ENCODE results near the gene CHD3. TPM values are rescaled to one million over a fixed set of nuclear protein-coding genes. Genes with fewer than 3 reads are reported as not detected.

Gene CHD3
- total and polyA plus RNA-seq, 10 of the 15 experiments (the other 5 are each of a cell fraction or from before 2014, with no cell fraction given): 1.4 to 86.8 (median 39.1) TPM

DNA sequence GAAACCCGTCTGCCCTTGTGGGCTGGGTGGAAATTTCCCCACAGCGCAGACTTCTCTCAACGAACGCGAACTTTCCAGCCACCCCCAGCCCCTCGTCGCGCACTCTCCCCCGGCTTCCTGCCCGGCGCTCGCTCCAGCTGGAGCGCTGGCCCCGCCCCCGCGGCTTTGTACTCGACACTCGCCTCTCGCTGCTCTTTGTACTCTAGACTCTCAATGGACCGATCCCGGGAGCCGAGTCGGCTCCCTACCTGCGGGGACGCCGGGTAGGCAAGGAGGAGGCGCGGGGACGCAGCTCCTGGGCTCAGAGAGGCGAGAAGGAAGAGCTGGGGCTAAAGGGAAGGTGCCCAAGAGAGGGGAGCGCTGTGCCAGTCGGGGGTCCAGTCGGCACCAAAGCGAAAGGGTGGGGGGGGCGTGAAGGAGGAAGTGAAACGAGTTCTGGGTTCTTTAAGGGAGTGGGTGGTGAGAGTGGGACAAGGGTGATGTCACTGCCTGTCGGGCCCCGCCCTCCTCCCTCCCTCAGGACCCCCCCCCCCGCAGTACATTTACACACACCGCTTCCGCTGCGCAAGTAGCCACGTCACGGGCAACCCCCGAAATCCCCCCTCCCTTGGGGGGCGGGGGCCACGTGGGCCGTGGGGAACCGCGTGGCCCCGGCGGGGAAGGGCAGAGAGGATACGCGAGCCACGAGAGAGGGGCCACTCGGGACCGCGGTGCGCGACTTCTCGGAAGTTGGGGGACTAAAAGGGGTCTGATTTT lies 44.9 kb upstream of the CHD3 start (continued):
- peak; percentile 79 for TF ChIP-seq MYC (IDR thresholded peaks at IDR 0.05; ENCODE audit: insufficient read depth, insufficient read length, insufficient replicate concordance, low read length, severe bottlenecking)
- no peak for TF ChIP-seq NFXL1 (IDR thresholded peaks at IDR 0.05; ENCODE audit: borderline replicate concordance)
- no peak for TF ChIP-seq CBX5 (IDR thresholded peaks at IDR 0.05; ENCODE audit: low read depth)
- no peak for TF ChIP-seq ZSCAN29 (IDR thresholded peaks at IDR 0.05)
- TF ChIP-seq ZNF622 (IDR thresholded peaks at IDR 0.05): no peak
- TF ChIP-seq, protein P1, sequence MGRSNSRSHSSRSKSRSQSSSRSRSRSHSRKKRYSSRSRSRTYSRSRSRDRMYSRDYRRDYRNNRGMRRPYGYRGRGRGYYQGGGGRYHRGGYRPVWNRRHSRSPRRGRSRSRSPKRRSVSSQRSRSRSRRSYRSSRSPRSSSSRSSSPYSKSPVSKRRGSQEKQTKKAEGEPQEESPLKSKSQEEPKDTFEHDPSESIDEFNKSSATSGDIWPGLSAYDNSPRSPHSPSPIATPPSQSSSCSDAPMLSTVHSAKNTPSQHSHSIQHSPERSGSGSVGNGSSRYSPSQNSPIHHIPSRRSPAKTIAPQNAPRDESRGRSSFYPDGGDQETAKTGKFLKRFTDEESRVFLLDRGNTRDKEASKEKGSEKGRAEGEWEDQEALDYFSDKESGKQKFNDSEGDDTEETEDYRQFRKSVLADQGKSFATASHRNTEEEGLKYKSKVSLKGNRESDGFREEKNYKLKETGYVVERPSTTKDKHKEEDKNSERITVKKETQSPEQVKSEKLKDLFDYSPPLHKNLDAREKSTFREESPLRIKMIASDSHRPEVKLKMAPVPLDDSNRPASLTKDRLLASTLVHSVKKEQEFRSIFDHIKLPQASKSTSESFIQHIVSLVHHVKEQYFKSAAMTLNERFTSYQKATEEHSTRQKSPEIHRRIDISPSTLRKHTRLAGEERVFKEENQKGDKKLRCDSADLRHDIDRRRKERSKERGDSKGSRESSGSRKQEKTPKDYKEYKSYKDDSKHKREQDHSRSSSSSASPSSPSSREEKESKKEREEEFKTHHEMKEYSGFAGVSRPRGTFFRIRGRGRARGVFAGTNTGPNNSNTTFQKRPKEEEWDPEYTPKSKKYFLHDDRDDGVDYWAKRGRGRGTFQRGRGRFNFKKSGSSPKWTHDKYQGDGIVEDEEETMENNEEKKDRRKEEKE (IDR thresholded peaks at IDR 0.05): no peak

Data from GM12878 (cell line).